SH-SY5Y (cell line): ENCODE data around the gene ABCG4.

Experiments
- GATA2 ChIP-seq: IDR thresholded peaks from 2 replicates; pipeline ENCODE4 v1.6.1; 2011; ENCODE audit warnings: mild to moderate bottlenecking, low read depth, low read length
- GATA3 ChIP-seq: IDR thresholded peaks from 2 replicates; pipeline ENCODE4 v1.6.1; 2011; ENCODE audit warnings: low read depth, mild to moderate bottlenecking, low read length, moderate library complexity

DNA sequence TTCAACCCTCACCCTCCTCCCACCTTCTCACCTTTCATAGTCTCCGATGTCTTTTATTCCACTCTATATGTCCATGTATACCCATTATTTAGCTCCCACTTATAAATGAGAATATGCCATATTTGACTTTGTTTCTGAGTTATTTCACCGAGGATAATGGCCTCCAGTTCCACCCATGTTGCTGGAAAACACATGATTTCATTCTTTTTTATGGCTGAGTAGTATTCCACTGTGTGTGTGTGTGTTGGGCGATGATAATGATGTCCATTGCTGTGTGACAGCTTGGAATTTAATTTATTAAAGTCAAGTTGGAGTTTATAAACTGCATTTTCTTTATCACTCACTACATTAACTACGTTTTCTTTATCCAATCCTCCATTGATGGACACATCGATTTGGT, 30.6 kb upstream of the ABCG4 start:
- TF ChIP-seq GATA2 (no peak), GATA3 (no peak)
